HL-60 (cell line): ENCODE measurements around the gene CXorf66.

Experiments
- DNase-seq, 2 experiments: peaks; one replicate each; pipeline ENCODE4 v3.0.0-alpha.2; 2010 to 2020; ENCODE audit warnings: low read depth in 1 of 2, low spot score in 1 of 2
- H3K27ac ChIP-seq: fragments of 250-450 bp; sonication (Bioruptor Pico); replicated peaks from 2 replicates; pipeline ENCODE4 v1.5.1; 2020; ENCODE audit warnings: mild to moderate bottlenecking, moderate library complexity
- H3K27me3 ChIP-seq: fragments of 250-450 bp; sonication (Bioruptor Pico); 2 replicates; pipeline ENCODE4 v1.5.1; 2021; ENCODE audit warnings: mild to moderate bottlenecking, moderate library complexity; ENCODE audit not compliant: insufficient read depth, poor library complexity, severe bottlenecking
- H3K4me3 ChIP-seq: replicated peaks from 2 replicates; pipeline ENCODE4 v1.5.1; 2011; ENCODE audit warnings: mild to moderate bottlenecking, control low read depth, low read length; ENCODE audit not compliant: insufficient read depth
- CTCF ChIP-seq: IDR thresholded peaks from one replicate; pipeline ENCODE4 v1.5.1; 2011; ENCODE audit warnings: low read length, control low read depth, inconsistent platforms; ENCODE audit not compliant: insufficient read depth
- GABPA ChIP-seq: IDR thresholded peaks from 2 replicates; pipeline ENCODE4 v1.6.1; 2012; ENCODE audit warnings: low read depth
- POLR2AphosphoS5 ChIP-seq: IDR thresholded peaks from 2 replicates; pipeline ENCODE4 v1.6.1; 2012; ENCODE audit warnings: low read depth
- REST ChIP-seq: IDR thresholded peaks from 2 replicates; pipeline ENCODE4 v1.6.1; 2012; ENCODE audit warnings: low read depth; ENCODE audit not compliant: insufficient replicate concordance
- SPI1 ChIP-seq: IDR thresholded peaks from 2 replicates; pipeline ENCODE4 v1.6.1; 2012; ENCODE audit warnings: low read depth, mild to moderate bottlenecking, borderline replicate concordance
- long read RNA-seq: library from polyadenylated mRNA; unstranded; transcript quantifications from one replicate; pipeline ENCODE4 v2.0.0, GENCODE V29; 2020

The CXorf66 gene
- long read RNA-seq: 0 reads

- Histone ChIP-seq H3K27ac (no peak within 1 kb of the TSS), H3K4me3 (no peak within 1 kb of the TSS), H3K27me3 (no peaks in the 10 kb centered on the region)
- TF ChIP-seq CTCF: no peak
- no peak for TF ChIP-seq SPI1
- TF ChIP-seq POLR2AphosphoS5: no peak
- TF ChIP-seq GABPA: no peak
- TF ChIP-seq REST: no peak
- no peak for DNase-seq
Observed at GRCh38 chrX:139965421-139965820, at the start of gene CXorf66. Gene CXorf66 (minus strand): TSS chrX:139965521. CDS start chrX:139965496, 25 bp downstream.

- Histone ChIP-seq H3K27ac (no peak overlapping the region), H3K4me3 (no peak overlapping the region), H3K27me3 (no peaks in the 10 kb centered on the region)
- TF ChIP-seq POLR2AphosphoS5: no peak
- no peak for TF ChIP-seq SPI1
- TF ChIP-seq CTCF: no peak
- no peak for TF ChIP-seq GABPA
- no peak for TF ChIP-seq REST
- DNase-seq: no peak
Observed at GRCh38 chrX:139982856-139983255, 17.5 kb upstream of the CXorf66 start.

GRCh38 chrX:139974471-139974870, 9.2 kb upstream of the CXorf66 start:
- Histone ChIP-seq H3K27me3 (no peaks in the 10 kb centered on the region), H3K27ac (no peak overlapping the region), H3K4me3 (no peak overlapping the region)
- no peak for TF ChIP-seq REST
- TF ChIP-seq GABPA: no peak
- no peak for TF ChIP-seq POLR2AphosphoS5
- no peak for TF ChIP-seq CTCF
- TF ChIP-seq SPI1: no peak
- no peak for DNase-seq
